NOMO-1 treated with dmso at 0.1 percent for 144 hours (cell line): ENCODE measurements around the gene TMEM192.
"Not testable (repeated sequence)": the region's sequence is repeated elsewhere in the genome, so short reads cannot be mapped to it uniquely, and the experiment has no call there.

ENCODE experiments used
- DNase-seq: peaks from one replicate; lab custom pipeline; 2025; ENCODE audit not compliant: unreplicated experiment; lab: John Stamatoyannopoulos, UW

TMEM192 gene

GRCh38 chr4:165112368-165113121 is at the start of gene TMEM192:
TMEM192 (minus strand) TSS chr4:165112860; CDS start chr4:165112773, 87 bp downstream.
- DNase-seq: peak; percentile 88

- no peak for DNase-seq
These were observed 46.1 kb upstream of the TMEM192 start for GRCh38 chr4:165158762-165159161.

GRCh38 chr4:165156906-165157305 is 44.2 kb upstream of the TMEM192 start:
- no peak for DNase-seq

- DNase-seq: no peak
These were observed 41.8 kb upstream of the TMEM192 start for GRCh38 chr4:165154482-165154881.

- DNase-seq: no peak
These were observed 39.9 kb upstream of the TMEM192 start for GRCh38 chr4:165152527-165152926.

- no peak for DNase-seq
These were observed 39.1 kb upstream of the TMEM192 start for GRCh38 chr4:165151734-165152133.

- DNase-seq: no peak
These were observed 37.9 kb upstream of the TMEM192 start for GRCh38 chr4:165150545-165150944.

GRCh38 chr4:165138843-165139242 is 26.2 kb upstream of the TMEM192 start:
- DNase-seq: no peak

- no peak for DNase-seq
These were observed 24.5 kb upstream of the TMEM192 start for GRCh38 chr4:165137205-165137604.

GRCh38 chr4:165136529-165136928 is 23.9 kb upstream of the TMEM192 start:
- no peak for DNase-seq

GRCh38 chr4:165133150-165133549 is 20.5 kb upstream of the TMEM192 start:
- DNase-seq: peak; percentile 82

- DNase-seq: peak; percentile 4
These were observed 18.7 kb upstream of the TMEM192 start for GRCh38 chr4:165131247-165131832.

- peak; percentile 20 for DNase-seq
These were observed 17.3 kb upstream of the TMEM192 start for GRCh38 chr4:165129924-165130323.

- DNase-seq: not testable (repeated sequence)
These were observed 13.3 kb upstream of the TMEM192 start for GRCh38 chr4:165125869-165126499.

GRCh38 chr4:165124488-165124887 is 11.8 kb upstream of the TMEM192 start:
- DNase-seq: no peak

GRCh38 chr4:165118256-165118909 is 5.7 kb upstream of the TMEM192 start:
- no peak for DNase-seq

GRCh38 chr4:165115301-165115700 is 2.6 kb upstream of the TMEM192 start:
- DNase-seq: no peak

- no peak for DNase-seq
These were observed 723 bp downstream of the TMEM192 start for GRCh38 chr4:165111906-165112367.

GRCh38 chr4:165106518-165106917 is 6.1 kb downstream of the TMEM192 start:
- DNase-seq: no peak

GRCh38 chr4:165101641-165102040 is 11.0 kb downstream of the TMEM192 start:
- DNase-seq: no peak

GRCh38 chr4:165096776-165097175 is 15.9 kb downstream of the TMEM192 start:
- DNase-seq: no peak

GRCh38 chr4:165095291-165095690 is 17.4 kb downstream of the TMEM192 start:
- no peak for DNase-seq
